Activated T-cell treated with anti-CD3 and anti-CD28 coated beads for 48 hours (primary cell): ENCODE data around the gene EFNB2.

Experiments used
- DNase-seq: peaks from one replicate; pipeline ENCODE4 v3.0.0-alpha.2; 2020; ENCODE audit warnings: low read depth

Gene EFNB2

GRCh38 chr13:106535552-106536243 lies at the start of gene EFNB2:
TSS of gene EFNB2 (minus strand) at chr13:106535662. CDS start at chr13:106534964, 698 bp downstream.
- DNase-seq = peak; percentile 86

- DNase-seq = no peak
Measured at GRCh38 chr13:106581225-106581624, 45.8 kb upstream of the EFNB2 start.

- DNase-seq = no peak
Measured at GRCh38 chr13:106575896-106576295, 40.4 kb upstream of the EFNB2 start.

GRCh38 chr13:106573868-106574267 lies 38.4 kb upstream of the EFNB2 start:
- no peak for DNase-seq

GRCh38 chr13:106573284-106573846 lies 37.9 kb upstream of the EFNB2 start:
- DNase-seq = no peak

GRCh38 chr13:106570299-106570852 lies 34.9 kb upstream of the EFNB2 start:
- peak; percentile 46 for DNase-seq

- no peak for DNase-seq
Measured at GRCh38 chr13:106569233-106570095, 34.0 kb upstream of the EFNB2 start.

GRCh38 chr13:106568299-106569003 lies 33.0 kb upstream of the EFNB2 start:
- no peak for DNase-seq

- peak; percentile 91 for DNase-seq
Measured at GRCh38 chr13:106567474-106568298, 32.2 kb upstream of the EFNB2 start, which contains the start of gene ARGLU1. TSS of gene ARGLU1 (minus strand) at chr13:106568137. CDS start at chr13:106567919, 218 bp downstream.

GRCh38 chr13:106566641-106567473 lies 31.4 kb upstream of the EFNB2 start:
- peak; percentile 33 for DNase-seq

- no peak for DNase-seq
Measured at GRCh38 chr13:106565127-106565775, 29.8 kb upstream of the EFNB2 start.

GRCh38 chr13:106562301-106562700 lies 26.8 kb upstream of the EFNB2 start:
- DNase-seq = no peak

GRCh38 chr13:106561551-106562170 lies 26.2 kb upstream of the EFNB2 start:
- DNase-seq = peak; percentile 37

- DNase-seq = no peak
Measured at GRCh38 chr13:106560821-106561220, 25.4 kb upstream of the EFNB2 start.

- DNase-seq = no peak
Measured at GRCh38 chr13:106558527-106558926, 23.1 kb upstream of the EFNB2 start.

- DNase-seq = no peak
Measured at GRCh38 chr13:106555631-106556328, 20.3 kb upstream of the EFNB2 start.

- DNase-seq = no peak
Measured at GRCh38 chr13:106551751-106552150, 16.3 kb upstream of the EFNB2 start.

- no peak for DNase-seq
Measured at GRCh38 chr13:106551350-106551749, 15.9 kb upstream of the EFNB2 start.
